ENCODE data around the gene ALK.

GRCh38 chr2:29723255-29724001, 198.0 kb downstream of the ALK start:
- no peak for TF ChIP-seq CTCF (conservative IDR thresholded peaks at IDR 0.05; ENCODE audit: low read depth, low read length)
- no peak for TF ChIP-seq EZH2phosphoT487 (IDR thresholded peaks at IDR 0.05; ENCODE audit: borderline replicate concordance, low read length)
- no peak for TF ChIP-seq EZH2 (IDR thresholded peaks at IDR 0.05; ENCODE audit: low read length, unreplicated experiment)
